Spleen (tissue), 11 donors: ENCODE measurements around the gene GMEB2. TPM values are rescaled to one million over a fixed set of nuclear protein-coding genes. Genes with fewer than 3 reads are reported as not detected.

Experiments used
- DNase-seq: peaks from one replicate; pipeline ENCODE4 v3.0.0-alpha.2; 2020
- H3K27ac ChIP-seq, 8 donors: fragments of 200-600 bp; sonication (generic) in 7 of 8; 1 replicate in 4 of 8; 2 replicates in 4 of 8; pipeline versions ENCODE4 v1.5.0 to v1.8.0; 2016 to 2021; ENCODE audit warnings: inconsistent platforms in 4 of 8, mild to moderate bottlenecking in 4 of 8, moderate library complexity in 1 of 8
- H3K27me3 ChIP-seq, 7 donors: fragments of 200-600 bp; sonication (generic) in 6 of 7; replicated peaks in 1 of 7; 1 replicate in 4 of 7; 2 replicates in 3 of 7; pipeline versions ENCODE4 v1.5.0 to v1.8.0; 2016 to 2021; ENCODE audit warnings: inconsistent platforms in 3 of 7, mild to moderate bottlenecking in 1 of 7
- H3K36me3 ChIP-seq, 6 donors: fragments of 200-600 bp; sonication (generic) in 5 of 6; 1 replicate in 4 of 6; 2 replicates in 2 of 6; pipeline versions ENCODE4 v1.5.0 to v1.8.0; 2016 to 2021; ENCODE audit warnings: inconsistent platforms in 2 of 6
- H3K4me1 ChIP-seq, 6 donors: fragments of 200-600 bp; sonication (generic) in 5 of 6; 1 replicate in 3 of 6; 2 replicates in 3 of 6; pipeline versions ENCODE4 v1.5.0 to v1.8.0; 2016 to 2021; ENCODE audit warnings: inconsistent platforms in 3 of 6
- H3K4me3 ChIP-seq, 8 donors: fragments of 200-600 bp; sonication (generic) in 7 of 8; 1 replicate in 4 of 8; 2 replicates in 4 of 8; pipeline versions ENCODE4 v1.5.0 to v1.8.0; 2016 to 2021; ENCODE audit warnings: inconsistent platforms in 4 of 8, mild to moderate bottlenecking in 4 of 8, moderate library complexity in 2 of 8
- H3K9me3 ChIP-seq, 8 donors: fragments of 200-600 bp; sonication (generic) in 7 of 8; 1 replicate in 4 of 8; 2 replicates in 4 of 8; pipeline versions ENCODE4 v1.5.0 to v1.8.0; 2016 to 2021; ENCODE audit warnings: inconsistent platforms in 4 of 8
- POLR2A ChIP-seq, 3 donors: fragments of 450-650 bp; IDR thresholded peaks; one replicate each; pipeline ENCODE4 v1.5.1; 2017; ENCODE audit warnings: antibody characterized with exemption in 3 of 3, mild to moderate bottlenecking in 1 of 3
- POLR2AphosphoS5 ChIP-seq, 3 donors: sonication (generic); formaldehyde crosslinking; IDR thresholded peaks; one replicate each; pipeline ENCODE4 v1.5.1; 2017; ENCODE audit warnings: antibody characterized with exemption in 3 of 3
- WGBS, 5 donors: extraction: QIAGEN DNeasy Blood & Tissue Kit in 3 of 5; methylation state at CpG; one replicate each; pipeline versions ENCODE4 v1.1.5 to v1.1.7; 2013 to 2018; 5-methylcytosine and 5-hydroxymethylcytosine counted together
- intact Hi-C: fragments of 100-400 bp; cut with DNase I; formaldehyde crosslinking; loops from one replicate; pipeline ENCODE4 v1.15.0; 2023; ENCODE audit warnings: low total_unique reads
- polyA plus RNA-seq, 3 donors: library from polyadenylated mRNA; stranded (reverse); fragments of 200-250 nt; gene quantifications; one replicate each; pipeline ENCODE4 v1.2.1, GENCODE V29; 2013
- total RNA-seq, 7 donors: library from RNA; depleted of rRNA in 3 of 7; stranded (reverse); fragments of >200 nt in 3 of 7; fragmentation: NEBNext Ultra II Directional in 4 of 7; extraction: Animal tissue kit (Norgen Biotek cat#: 25700) in 4 of 7; gene quantifications; one replicate each; pipeline versions ENCODE4 v1.1.0 to v1.2.1, GENCODE V29; 2016 to 2021
- TF ChIP-seq, protein P1 (sequence below), 11 experiments: fragments of 200-600 bp in 7 of 11; fragments of 450-650 bp in 4 of 11; sonication (generic) in 4 of 11; IDR thresholded peaks in 8 of 11; conservative IDR thresholded peaks in 3 of 11; 1 replicate in 7 of 11; 2 replicates in 4 of 11; pipeline versions ENCODE4 v1.4.0 to v1.8.0; 2016 to 2021; ENCODE audit warnings: antibody characterized with exemption in 11 of 11, inconsistent platforms in 4 of 11, mild to moderate bottlenecking in 1 of 11
- donor health status: healthy with polysubstance abuse.
- donor health status: DM: no; HTN: no; CAD: no; lungs with moderate emphysema.
- donor health status: DM: no; HTN: no; CAD: no.
- donor health status: Bipolar disorder and iron deficiency.
- donor health status: healthy.
- donor health status: DM: no; HTN: no; CAD: no.
- donor health status: DM: yes; HTN: yes; CAD: no.

GMEB2 gene
- total and polyA plus RNA-seq, 10 donors, result 8.6 to 15.0 (median 12.5) TPM

DNA sequence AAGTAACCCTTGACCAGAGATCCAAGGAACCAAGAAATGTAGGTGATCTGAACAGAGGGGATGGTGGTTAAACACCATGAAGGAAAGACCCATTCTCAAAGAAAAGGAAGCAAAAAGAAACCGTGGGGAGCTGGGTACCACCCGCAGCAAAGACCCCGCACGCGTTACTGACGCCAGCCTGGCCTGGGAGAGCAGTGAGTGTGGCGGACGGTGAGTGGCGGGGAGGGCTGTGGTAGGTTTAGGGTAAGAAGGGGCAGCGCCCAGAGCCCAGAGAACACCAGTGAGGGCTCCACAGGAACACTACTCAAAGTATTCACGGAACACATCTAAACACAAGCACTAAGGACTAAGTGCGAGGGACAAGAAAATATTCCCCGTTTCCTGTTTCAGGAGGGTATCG is 4.2 kb downstream of the GMEB2 start:
- intact Hi-C loops, result no loop called here
- DNase-seq, result peak; percentile 58
- no peaks in the 10 kb centered on the region for H3K27me3 ChIP-seq
- H3K27ac ChIP-seq, result no peak overlapping the region
- TF ChIP-seq POLR2A (IDR thresholded peaks at IDR 0.05), result no peak
- TF ChIP-seq, protein P1, sequence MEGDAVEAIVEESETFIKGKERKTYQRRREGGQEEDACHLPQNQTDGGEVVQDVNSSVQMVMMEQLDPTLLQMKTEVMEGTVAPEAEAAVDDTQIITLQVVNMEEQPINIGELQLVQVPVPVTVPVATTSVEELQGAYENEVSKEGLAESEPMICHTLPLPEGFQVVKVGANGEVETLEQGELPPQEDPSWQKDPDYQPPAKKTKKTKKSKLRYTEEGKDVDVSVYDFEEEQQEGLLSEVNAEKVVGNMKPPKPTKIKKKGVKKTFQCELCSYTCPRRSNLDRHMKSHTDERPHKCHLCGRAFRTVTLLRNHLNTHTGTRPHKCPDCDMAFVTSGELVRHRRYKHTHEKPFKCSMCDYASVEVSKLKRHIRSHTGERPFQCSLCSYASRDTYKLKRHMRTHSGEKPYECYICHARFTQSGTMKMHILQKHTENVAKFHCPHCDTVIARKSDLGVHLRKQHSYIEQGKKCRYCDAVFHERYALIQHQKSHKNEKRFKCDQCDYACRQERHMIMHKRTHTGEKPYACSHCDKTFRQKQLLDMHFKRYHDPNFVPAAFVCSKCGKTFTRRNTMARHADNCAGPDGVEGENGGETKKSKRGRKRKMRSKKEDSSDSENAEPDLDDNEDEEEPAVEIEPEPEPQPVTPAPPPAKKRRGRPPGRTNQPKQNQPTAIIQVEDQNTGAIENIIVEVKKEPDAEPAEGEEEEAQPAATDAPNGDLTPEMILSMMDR (IDR thresholded peaks at IDR 0.05 in 8 of 11, conservative IDR thresholded peaks at IDR 0.05 in 3 of 11), result no peak
- TF ChIP-seq POLR2AphosphoS5 (IDR thresholded peaks at IDR 0.05), result no peak
- H3K4me1 ChIP-seq, result peaks cover 6 to 66% (median 14%) of the 10 kb centered on the region in 6 donors
- no peak overlapping the region for H3K4me3 ChIP-seq
- peaks cover 0 to 27% (median 19%) of the 10 kb centered on the region in 6 donors for H3K36me3 ChIP-seq
- no peaks in the 10 kb centered on the region for H3K9me3 ChIP-seq
- WGBS, 5 donors, result 90 to 94% (median 93%) methylated on average over 14 of the region's 14 CpGs

DNA sequence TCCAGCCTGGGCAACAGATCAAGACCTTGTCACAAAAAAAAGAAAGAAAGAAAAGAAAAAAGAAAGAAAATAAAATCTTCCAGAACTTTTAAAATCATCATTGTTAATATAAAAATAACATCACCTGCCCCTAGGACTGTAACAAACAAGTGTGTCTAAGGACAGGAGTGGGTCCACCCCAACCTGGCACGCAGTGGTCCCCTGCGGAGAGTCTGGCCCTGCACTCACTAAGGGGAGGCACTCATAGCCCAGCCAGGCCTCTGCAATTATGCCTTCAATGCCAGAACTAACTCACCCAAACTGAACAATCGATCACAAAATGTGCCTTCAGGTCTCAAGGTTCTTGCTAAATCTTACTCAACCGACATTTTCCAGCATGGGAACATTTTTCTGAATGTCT is 4.8 kb downstream of the GMEB2 start:
- no peak overlapping the region for H3K27ac ChIP-seq
- no peaks in the 10 kb centered on the region for H3K9me3 ChIP-seq
- WGBS, 5 donors, result 87 to 94% (median 89%) methylated on average over 4 of the region's 4 CpGs
- TF ChIP-seq POLR2A (IDR thresholded peaks at IDR 0.05), result no peak
- no peak for TF ChIP-seq POLR2AphosphoS5 (IDR thresholded peaks at IDR 0.05)
- TF ChIP-seq, protein P1 (IDR thresholded peaks at IDR 0.05 in 8 of 11, conservative IDR thresholded peaks at IDR 0.05 in 3 of 11), result no peak
- H3K27me3 ChIP-seq, result no peaks in the 10 kb centered on the region
- peaks cover 0 to 34% (median 25%) of the 10 kb centered on the region in 6 donors for H3K36me3 ChIP-seq
- peaks cover 6 to 70% (median 14%) of the 10 kb centered on the region in 6 donors for H3K4me1 ChIP-seq
- DNase-seq, result peak; percentile 64
- intact Hi-C loops, result no loop called here
- no peak overlapping the region for H3K4me3 ChIP-seq

DNA sequence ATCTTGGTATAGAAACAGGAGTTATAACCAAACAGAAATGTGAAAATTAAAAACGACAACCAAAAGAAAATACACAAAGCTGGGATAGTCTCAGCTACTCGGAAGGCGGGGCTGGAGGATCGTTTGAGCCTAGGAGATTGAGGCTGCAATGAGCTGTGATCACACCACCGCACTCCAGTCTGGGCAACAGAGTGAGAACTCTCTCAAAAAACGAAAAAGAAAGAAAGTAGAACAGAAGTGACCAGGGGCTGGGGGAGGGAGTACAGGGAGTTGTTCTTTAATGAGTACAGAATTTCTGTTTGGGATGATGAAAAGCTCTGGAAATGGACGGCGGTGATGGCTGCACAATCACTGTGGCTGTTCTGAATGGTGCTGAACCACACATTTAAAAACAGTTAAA is 5.9 kb downstream of the GMEB2 start:
- Histone ChIP-seq H3K27ac (no peak overlapping the region), H3K4me1 (peaks cover 6 to 70% (median 13%) of the 10 kb centered on the region in 6 donors), H3K9me3 (no peaks in the 10 kb centered on the region), H3K27me3 (no peaks in the 10 kb centered on the region), H3K36me3 (peaks cover 0 to 45% (median 35%) of the 10 kb centered on the region in 6 donors), H3K4me3 (no peak overlapping the region)
- WGBS, 5 donors, result 84 to 93% (median 90%) methylated on average over 8 of the region's 8 CpGs
- TF ChIP-seq POLR2A (IDR thresholded peaks at IDR 0.05) (no peak), POLR2AphosphoS5 (IDR thresholded peaks at IDR 0.05) (no peak)
- TF ChIP-seq, protein P1 (IDR thresholded peaks at IDR 0.05 in 8 of 11, conservative IDR thresholded peaks at IDR 0.05 in 3 of 11), result no peak
- intact Hi-C loops, result no loop called here
- DNase-seq, result peak; percentile 21

DNA sequence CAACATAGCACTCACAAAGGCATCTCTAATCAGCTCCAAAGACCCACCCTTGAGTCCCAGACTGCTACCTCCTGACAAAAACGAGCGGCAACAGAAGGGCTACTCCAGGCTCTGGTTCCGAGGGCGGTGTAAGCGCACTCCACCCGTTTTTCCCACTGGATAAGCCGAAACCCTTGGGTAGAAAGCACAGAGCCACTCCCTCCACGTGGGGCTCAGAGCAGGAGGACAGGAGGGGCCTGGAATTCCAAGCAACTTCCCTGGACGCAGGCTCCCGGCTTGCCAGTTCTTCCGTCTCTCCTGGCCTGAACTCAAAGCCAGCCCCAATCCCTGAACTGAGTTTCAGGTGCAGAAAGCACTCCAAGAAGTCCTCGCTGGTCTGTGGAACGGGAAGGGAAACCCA is 7.4 kb downstream of the GMEB2 start:
- Histone ChIP-seq H3K27me3 (no peaks in the 10 kb centered on the region), H3K4me1 (peaks cover 0 to 55% (median 4%) of the 10 kb centered on the region in 6 donors), H3K4me3 (no peak overlapping the region), H3K36me3 (peaks cover 0 to 59% (median 41%) of the 10 kb centered on the region in 6 donors), H3K9me3 (no peaks in the 10 kb centered on the region), H3K27ac (no peak overlapping the region)
- WGBS, 5 donors, result 89 to 95% (median 90%) methylated on average over 12 to 13 of the region's 13 CpGs
- TF ChIP-seq POLR2A (IDR thresholded peaks at IDR 0.05) (no peak), POLR2AphosphoS5 (IDR thresholded peaks at IDR 0.05) (no peak)
- TF ChIP-seq, protein P1 (IDR thresholded peaks at IDR 0.05 in 8 of 11, conservative IDR thresholded peaks at IDR 0.05 in 3 of 11), result no peak
- intact Hi-C loops, result no loop called here
- peak; percentile 31 for DNase-seq
